Measurements from ENCODE around the gene FRMD6. TPM values are rescaled to one million over a fixed set of nuclear protein-coding genes. Genes with fewer than 3 reads are reported as not detected.
"Not testable (repeated sequence)": the region's sequence is repeated elsewhere in the genome, so short reads cannot be mapped to it uniquely, and the experiment has no call there.

Gene FRMD6
- polyA plus RNA-seq, 1 donor = 20.0 TPM

- DNase-seq = no peak
Measured at GRCh38 chr14:51723990-51724389, 72.3 kb downstream of the FRMD6 start.

DNA sequence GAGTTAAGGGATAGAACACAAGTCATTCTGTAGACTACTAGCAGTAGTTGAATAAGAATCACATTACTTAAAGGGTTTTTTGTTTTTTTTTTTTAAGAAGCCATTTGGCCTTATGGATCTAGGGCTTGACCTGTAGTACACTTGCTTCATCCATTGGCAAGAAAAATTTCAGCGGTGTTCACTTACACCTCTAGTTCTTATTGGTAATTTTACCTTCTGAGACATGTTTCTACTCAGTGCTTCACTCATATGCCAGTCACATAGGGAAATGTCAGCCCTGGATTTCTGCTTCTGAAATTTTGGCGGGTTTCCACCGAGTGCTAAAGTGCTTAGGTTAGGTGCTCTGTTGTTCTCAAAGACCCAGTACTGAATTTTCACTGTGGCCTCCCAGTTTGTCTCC lies 72.9 kb downstream of the FRMD6 start:
- DNase-seq = no peak

DNA sequence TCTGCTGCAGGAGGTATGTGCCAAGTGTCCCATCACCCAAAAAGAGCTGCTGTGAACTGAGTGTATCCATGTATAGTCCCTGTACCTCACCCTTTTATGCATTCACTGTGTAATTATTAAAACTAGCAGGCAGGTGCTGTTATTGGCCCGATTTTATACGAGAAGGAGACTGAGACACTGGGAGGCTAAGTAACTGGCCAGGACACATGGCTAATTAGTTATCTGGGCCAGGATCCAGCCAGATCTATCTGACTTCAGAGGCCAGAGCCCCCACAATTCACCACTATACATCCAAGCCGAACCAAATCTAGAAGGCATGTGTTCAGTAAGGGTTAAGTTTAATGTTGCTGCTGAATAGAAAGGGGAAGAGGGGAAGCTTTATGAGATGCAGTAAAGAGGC lies 73.4 kb downstream of the FRMD6 start:
- no peak for DNase-seq

GRCh38 chr14:51726166-51726899 lies 74.6 kb downstream of the FRMD6 start:
- no peak for DNase-seq

DNA sequence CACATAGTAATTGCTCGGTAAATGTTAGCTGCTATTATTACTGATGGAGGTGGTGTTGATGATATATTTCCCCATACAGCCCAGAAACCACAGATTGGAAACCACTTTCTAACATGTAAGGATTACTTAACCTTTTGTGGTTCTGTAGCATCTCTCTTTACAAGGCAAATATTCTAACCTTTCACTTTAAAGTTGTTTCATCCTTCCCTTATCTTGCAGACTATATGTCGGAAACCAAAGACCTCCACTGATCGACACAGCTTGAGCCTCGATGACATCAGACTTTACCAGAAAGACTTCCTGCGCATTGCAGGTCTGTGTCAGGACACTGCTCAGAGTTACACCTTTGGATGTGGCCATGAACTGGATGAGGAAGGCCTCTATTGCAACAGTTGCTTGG lies 75.8 kb downstream of the FRMD6 start:
- no peak for DNase-seq

DNA sequence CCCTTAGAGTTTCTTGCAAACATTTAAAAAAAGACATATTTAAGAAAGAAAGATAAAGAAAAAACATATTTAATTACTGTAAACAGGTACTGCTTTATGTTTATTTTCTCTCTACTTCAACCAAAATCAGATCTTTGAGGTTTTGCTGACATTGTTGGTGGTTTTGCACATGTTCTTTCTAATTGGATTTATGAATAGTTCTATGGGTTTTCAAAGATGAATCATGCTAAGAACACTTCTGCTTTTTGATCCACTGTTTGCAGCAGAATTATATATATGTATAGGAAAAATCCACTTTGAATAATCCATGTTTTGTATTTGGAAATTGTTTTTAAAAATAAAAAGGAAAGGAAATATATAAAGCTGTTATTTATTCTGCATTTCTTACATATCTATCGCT lies 78.4 kb downstream of the FRMD6 start:
- no peak for DNase-seq

GRCh38 chr14:51730684-51731083 lies 79.0 kb downstream of the FRMD6 start:
- no peak for DNase-seq

DNA sequence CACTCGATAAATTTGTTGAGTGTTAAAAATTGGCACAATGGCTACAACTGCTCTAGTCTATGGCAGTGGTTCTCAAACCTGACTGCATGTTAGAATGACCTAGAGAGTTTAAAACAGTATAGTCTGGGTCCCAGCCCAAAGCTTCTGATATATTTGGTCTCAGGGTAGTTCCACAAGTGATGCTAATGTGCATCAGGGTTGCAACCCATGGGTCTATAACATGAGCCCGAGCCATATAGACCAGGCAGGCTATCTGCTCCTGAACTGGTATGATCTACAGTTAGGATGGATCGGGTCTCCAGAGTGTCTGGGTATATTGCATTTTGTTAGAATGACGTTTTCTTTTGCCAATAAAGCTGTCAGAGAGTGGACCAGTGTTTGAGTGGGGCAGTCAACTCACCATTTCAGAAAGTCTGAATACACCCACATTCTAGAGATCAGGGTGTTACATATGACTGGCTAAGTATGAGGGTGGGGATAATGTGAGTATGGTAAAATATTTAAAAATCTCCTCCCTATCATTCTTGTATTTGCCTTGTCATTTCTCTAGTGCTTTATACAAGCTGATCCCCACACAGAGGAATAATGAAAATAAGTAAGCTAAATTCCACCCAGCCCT lies 80.9 kb downstream of the FRMD6 start:
- no peak for DNase-seq

DNA sequence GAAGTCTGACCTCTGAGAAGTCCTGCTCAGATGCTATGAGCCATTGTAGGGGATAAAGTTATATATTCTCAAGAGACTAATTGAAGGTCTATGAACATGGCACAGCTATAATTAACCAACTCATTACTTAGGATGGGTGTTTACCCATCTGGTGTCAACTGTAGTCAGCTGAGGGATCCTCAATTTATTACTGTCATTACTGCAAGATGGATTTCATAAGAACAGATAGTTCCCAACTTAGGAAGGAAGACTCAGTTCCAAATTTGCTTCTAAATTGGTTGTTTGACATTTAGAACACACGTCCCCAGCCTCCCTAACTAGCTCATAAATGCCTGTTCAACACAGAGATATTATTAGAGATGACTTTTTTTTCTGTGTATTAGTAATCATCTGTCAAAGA lies 81.4 kb downstream of the FRMD6 start:
- DNase-seq = no peak

GRCh38 chr14:51735851-51736250 lies 84.1 kb downstream of the FRMD6 start:
- DNase-seq = no peak

- no peak for DNase-seq
Measured at GRCh38 chr14:51738754-51739153, 87.0 kb downstream of the FRMD6 start.

DNA sequence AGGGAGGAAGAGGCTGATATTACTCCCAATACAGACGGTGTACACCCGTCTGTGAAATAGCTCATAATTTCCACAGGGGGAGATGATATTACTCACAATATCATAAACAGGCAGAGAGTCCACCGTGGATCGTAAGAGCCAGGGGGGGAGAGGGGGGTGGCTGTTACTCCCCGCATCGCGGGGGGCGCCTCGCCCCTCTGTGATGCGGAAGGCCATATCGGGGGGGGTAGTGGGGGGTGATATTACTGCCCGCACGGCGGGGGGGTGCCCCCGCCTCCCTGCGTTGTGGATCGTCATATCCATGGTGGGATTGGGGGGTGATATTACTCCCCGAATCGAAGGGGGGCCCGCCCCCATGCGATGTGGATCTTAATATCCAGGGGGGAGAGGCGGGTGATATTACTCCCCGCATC lies 91.9 kb downstream of the FRMD6 start:
- no peak for DNase-seq

- DNase-seq = no peak
Measured at GRCh38 chr14:51744372-51745130, 92.8 kb downstream of the FRMD6 start.

GRCh38 chr14:51746823-51747222 lies 95.1 kb downstream of the FRMD6 start:
- not testable (repeated sequence) for DNase-seq

- no peak for DNase-seq
Measured at GRCh38 chr14:51750542-51750941, 98.8 kb downstream of the FRMD6 start.

- not testable (repeated sequence) for DNase-seq
Measured at GRCh38 chr14:51751611-51752345, 100.1 kb downstream of the FRMD6 start.

- DNase-seq = not testable (repeated sequence)
Measured at GRCh38 chr14:51757756-51758155, 106.0 kb downstream of the FRMD6 start.

DNA sequence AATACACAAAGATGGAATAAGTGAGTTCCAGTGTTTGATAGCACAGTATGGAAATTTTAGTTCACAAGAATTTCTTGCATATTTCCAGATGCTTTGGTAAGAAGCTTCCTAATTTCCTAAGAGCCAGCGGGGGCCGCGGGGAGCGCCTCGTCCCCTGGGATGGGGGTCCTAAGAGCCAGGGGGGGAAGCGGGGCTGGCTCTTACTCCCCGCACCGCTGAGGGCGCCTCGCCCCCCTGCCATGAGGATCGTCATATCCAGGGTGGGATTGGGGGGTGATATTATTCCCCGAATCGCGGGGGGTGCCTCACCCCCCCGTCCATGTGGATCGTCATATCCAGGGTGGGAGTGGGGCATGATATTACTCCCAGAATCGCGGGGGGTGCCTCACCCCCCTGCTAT lies 108.2 kb downstream of the FRMD6 start:
- DNase-seq = no peak

DNA sequence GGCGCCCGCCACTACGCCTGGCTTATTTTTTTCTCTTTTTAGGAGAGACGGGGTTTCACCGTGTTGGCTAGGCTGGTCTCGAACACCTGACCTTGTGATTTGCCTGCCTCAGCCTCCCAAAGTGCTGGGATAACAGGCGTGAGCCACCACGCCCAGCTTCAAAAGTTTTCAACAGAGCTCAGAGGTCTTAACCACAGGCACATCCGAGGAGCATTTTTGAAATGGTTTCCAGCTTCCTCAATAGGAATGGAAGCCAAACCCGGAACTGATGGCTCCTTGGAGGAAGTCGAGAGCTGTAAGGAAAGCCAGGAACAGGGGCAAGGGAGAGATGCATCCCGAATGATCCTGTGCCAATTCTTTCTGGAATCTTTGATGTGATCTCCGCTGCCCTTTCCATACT lies 114.0 kb downstream of the FRMD6 start:
- not testable (repeated sequence) for DNase-seq

- DNase-seq = not testable (repeated sequence)
Measured at GRCh38 chr14:51766586-51766985, 114.9 kb downstream of the FRMD6 start.

GRCh38 chr14:51769261-51769660 lies 117.6 kb downstream of the FRMD6 start:
- not testable (repeated sequence) for DNase-seq

DNA sequence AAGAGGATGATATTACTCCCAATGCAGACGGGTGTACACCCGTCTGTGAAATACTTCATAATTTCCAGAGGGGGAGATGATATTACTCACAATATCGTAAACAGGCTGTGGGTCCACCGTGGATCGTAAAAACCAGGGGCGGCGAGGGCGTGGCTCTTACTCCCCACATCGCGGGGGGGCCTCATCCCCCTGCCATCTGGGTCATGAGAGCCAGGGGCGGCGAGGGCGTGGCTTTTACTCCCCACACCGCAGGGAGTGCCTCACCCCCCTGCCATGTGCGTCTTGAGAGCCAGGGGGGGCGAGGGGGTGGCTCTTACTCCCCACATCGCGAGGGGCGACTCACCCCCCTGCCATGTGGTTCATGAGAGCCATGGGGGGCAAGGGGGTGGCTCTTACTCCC lies 122.5 kb downstream of the FRMD6 start:
- no peak for DNase-seq
